ENCODE measurements around the gene GALNT10. TPM values are rescaled to one million over a fixed set of nuclear protein-coding genes. Genes with fewer than 3 reads are reported as not detected.
A peak's percentile ranks its signal among the peaks of the same experiment; 100 is the strongest.

GALNT10 gene
- polyA plus RNA-seq, 1 experiment, result 93.1 TPM

- ChIA-PET CTCF (interaction anchor here (2.5 kb wide), 1 partner anchor 23 kb away, joined by 11 read pairs; no protein-coding TSS in a partner anchor), POLR2A (interaction anchor here (1.0 to 1.2 kb wide), 3 partner anchors 27 to 226 kb away, joined by 3 to 5 read pairs (median 4); no protein-coding TSS in a partner anchor)
- Histone ChIP-seq H3K27ac (ENCODE audit: low read depth, low read length) (peak overlapping the region; percentile 92), H3K4me3 (ENCODE audit: low read depth, low read length) (no peak overlapping the region), H3K9me3 (ENCODE audit: control insufficient read depth, insufficient read depth, low read length) (no peaks in the 10 kb centered on the region; the same call in 1 of the 2 replicates), H3K27me3 (ENCODE audit: control insufficient read depth, insufficient read depth, low read length) (no peaks in the 10 kb centered on the region)
- TF ChIP-seq, protein P1, sequence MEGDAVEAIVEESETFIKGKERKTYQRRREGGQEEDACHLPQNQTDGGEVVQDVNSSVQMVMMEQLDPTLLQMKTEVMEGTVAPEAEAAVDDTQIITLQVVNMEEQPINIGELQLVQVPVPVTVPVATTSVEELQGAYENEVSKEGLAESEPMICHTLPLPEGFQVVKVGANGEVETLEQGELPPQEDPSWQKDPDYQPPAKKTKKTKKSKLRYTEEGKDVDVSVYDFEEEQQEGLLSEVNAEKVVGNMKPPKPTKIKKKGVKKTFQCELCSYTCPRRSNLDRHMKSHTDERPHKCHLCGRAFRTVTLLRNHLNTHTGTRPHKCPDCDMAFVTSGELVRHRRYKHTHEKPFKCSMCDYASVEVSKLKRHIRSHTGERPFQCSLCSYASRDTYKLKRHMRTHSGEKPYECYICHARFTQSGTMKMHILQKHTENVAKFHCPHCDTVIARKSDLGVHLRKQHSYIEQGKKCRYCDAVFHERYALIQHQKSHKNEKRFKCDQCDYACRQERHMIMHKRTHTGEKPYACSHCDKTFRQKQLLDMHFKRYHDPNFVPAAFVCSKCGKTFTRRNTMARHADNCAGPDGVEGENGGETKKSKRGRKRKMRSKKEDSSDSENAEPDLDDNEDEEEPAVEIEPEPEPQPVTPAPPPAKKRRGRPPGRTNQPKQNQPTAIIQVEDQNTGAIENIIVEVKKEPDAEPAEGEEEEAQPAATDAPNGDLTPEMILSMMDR (IDR thresholded peaks at IDR 0.05; ENCODE audit: low read depth, low read length), result no peak
- no peak for DNase-seq (ENCODE audit: low read depth, low spot score)
Measured at GRCh38 chr5:154220625-154221024, 30.1 kb downstream of the GALNT10 start.

DNA sequence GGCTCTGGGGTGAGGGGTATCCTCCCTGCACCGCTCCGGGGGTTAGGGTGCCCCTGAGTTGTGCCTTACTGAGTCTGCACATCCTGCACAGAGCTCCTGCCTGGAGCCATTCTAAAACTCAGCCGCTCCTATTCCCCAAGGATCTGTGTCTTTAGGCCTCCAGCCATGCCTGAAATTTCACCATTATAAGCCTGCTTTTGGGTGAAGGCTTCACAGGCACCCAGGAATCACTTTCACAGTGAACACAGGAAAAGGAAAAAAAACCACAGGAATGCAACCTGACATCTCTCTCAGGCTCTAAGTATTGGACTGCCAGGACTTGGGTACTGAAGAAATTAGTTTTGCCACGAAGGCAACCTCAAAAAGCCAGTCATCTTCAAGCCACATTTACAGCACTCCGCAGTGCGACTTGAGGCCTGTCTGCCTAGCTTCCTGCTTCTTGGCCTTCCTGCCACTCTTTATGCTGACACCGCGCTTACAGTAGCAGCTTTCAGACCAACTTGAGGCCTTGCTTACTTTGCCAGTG is 30.9 kb downstream of the GALNT10 start:
- peak overlapping the region; percentile 92 for H3K27ac ChIP-seq (ENCODE audit: low read depth, low read length)
- no peak overlapping the region for H3K4me3 ChIP-seq (ENCODE audit: low read depth, low read length)
- TF ChIP-seq, protein P1 (IDR thresholded peaks at IDR 0.05; ENCODE audit: low read depth, low read length), result no peak
- H3K27me3 ChIP-seq (ENCODE audit: control insufficient read depth, insufficient read depth, low read length), result no peaks in the 10 kb centered on the region
- no peaks in the 10 kb centered on the region; the same call in 1 of the 2 replicates for H3K9me3 ChIP-seq (ENCODE audit: control insufficient read depth, insufficient read depth, low read length)
- ChIA-PET POLR2A (interaction anchor here (0.9 to 1.2 kb wide), 5 partner anchors 22 to 225 kb away, joined by 3 to 6 read pairs (median 4); no protein-coding TSS in a partner anchor), CTCF (interaction anchor here (1.6 to 2.5 kb wide), 2 partner anchors 24 to 184 kb away, joined by 5 to 11 read pairs; no protein-coding TSS in a partner anchor)
- peak; percentile 51 for DNase-seq (ENCODE audit: low read depth, low spot score)

GRCh38 chr5:154222414-154222813 is 31.9 kb downstream of the GALNT10 start:
- DNase-seq (ENCODE audit: low read depth, low spot score), result no peak
- no peaks in the 10 kb centered on the region for H3K27me3 ChIP-seq (ENCODE audit: control insufficient read depth, insufficient read depth, low read length)
- H3K9me3 ChIP-seq (ENCODE audit: control insufficient read depth, insufficient read depth, low read length), result no peaks in the 10 kb centered on the region; the same call in 1 of the 2 replicates
- POLR2A ChIA-PET, result interaction anchor here (0.7 kb wide), 1 partner anchor 32 kb away, joined by 8 read pairs; the partner anchor contains the start of gene GALNT10
- H3K27ac ChIP-seq (ENCODE audit: low read depth, low read length), result no peak overlapping the region
- TF ChIP-seq, protein P1 (IDR thresholded peaks at IDR 0.05; ENCODE audit: low read depth, low read length), result no peak
- H3K4me3 ChIP-seq (ENCODE audit: low read depth, low read length), result no peak overlapping the region
- CTCF ChIA-PET, result interaction anchor here (1.6 to 2.5 kb wide), 2 partner anchors 25 to 183 kb away, joined by 5 to 11 read pairs; no protein-coding TSS in a partner anchor

- no peak for DNase-seq (ENCODE audit: low read depth, low spot score)
- no peak overlapping the region for H3K27ac ChIP-seq (ENCODE audit: low read depth, low read length)
- TF ChIP-seq, protein P1 (IDR thresholded peaks at IDR 0.05; ENCODE audit: low read depth, low read length), result no peak
- H3K9me3 ChIP-seq (ENCODE audit: control insufficient read depth, insufficient read depth, low read length), result no peaks in the 10 kb centered on the region; the same call in 1 of the 2 replicates
- ChIA-PET CTCF (no interaction called here), POLR2A (no interaction called here)
- no peaks in the 10 kb centered on the region for H3K27me3 ChIP-seq (ENCODE audit: control insufficient read depth, insufficient read depth, low read length)
- no peak overlapping the region for H3K4me3 ChIP-seq (ENCODE audit: low read depth, low read length)
Measured at GRCh38 chr5:154223320-154223719, 32.8 kb downstream of the GALNT10 start.

- POLR2A ChIA-PET, result no interaction called here
- Histone ChIP-seq H3K27me3 (ENCODE audit: control insufficient read depth, insufficient read depth, low read length) (no peaks in the 10 kb centered on the region), H3K4me3 (ENCODE audit: low read depth, low read length) (no peak overlapping the region), H3K27ac (ENCODE audit: low read depth, low read length) (no peak overlapping the region), H3K9me3 (ENCODE audit: control insufficient read depth, insufficient read depth, low read length) (no peaks in the 10 kb centered on the region; the same call in 1 of the 2 replicates)
- DNase-seq (ENCODE audit: low read depth, low spot score), result no peak
- CTCF ChIA-PET, result no interaction called here
- TF ChIP-seq, protein P1 (IDR thresholded peaks at IDR 0.05; ENCODE audit: low read depth, low read length), result no peak
Measured at GRCh38 chr5:154227090-154227489, 36.6 kb downstream of the GALNT10 start.
